Choroid plexus epithelial cell (primary cell): ENCODE data around the gene NAE1.

ENCODE experiments used
- DNase-seq: peaks from one replicate; pipeline ENCODE4 v3.0.0-alpha.2; 2010; ENCODE audit warnings: low read depth
- H3K4me3 ChIP-seq: 2 replicates; pipeline ENCODE4 v1.5.1; 2011; ENCODE audit warnings: low read depth, mild to moderate bottlenecking, control low read depth, low read length, moderate library complexity
- CTCF ChIP-seq: conservative IDR thresholded peaks from 2 replicates; pipeline ENCODE4 v1.5.1; 2011; ENCODE audit warnings: low read depth, mild to moderate bottlenecking, control low read depth, inconsistent platforms, low read length, moderate library complexity

Gene NAE1

GRCh38 chr16:66857437-66857836 lies 26.7 kb upstream of the NAE1 start:
- no peak for TF ChIP-seq CTCF
- DNase-seq = no peak
- no peak overlapping the region for H3K4me3 ChIP-seq

DNA sequence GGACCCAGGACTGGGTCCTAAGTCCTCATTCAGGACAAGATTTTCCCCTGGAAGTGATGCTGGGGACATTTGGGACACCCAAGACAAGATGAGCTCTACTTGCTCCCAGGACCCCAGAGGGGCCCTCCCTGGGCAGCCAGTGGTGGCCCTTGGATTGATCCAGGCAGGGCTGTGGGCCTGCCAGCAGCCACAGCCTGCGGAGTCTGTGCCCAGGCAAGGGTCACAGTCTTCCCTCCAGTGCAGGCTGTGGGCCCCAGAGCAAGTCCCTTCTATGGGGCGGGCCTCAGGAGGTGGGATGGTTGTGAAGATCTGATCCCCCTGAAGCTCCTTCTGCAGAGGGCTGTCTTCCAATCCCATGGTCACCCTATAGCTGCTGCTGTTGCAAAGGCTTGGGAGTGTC lies 26.0 kb upstream of the NAE1 start:
- no peak for TF ChIP-seq CTCF
- no peak for DNase-seq
- no peak overlapping the region for H3K4me3 ChIP-seq

- no peak for TF ChIP-seq CTCF
- no peak for DNase-seq
These were observed 25.5 kb upstream of the NAE1 start for GRCh38 chr16:66856184-66856730.

DNA sequence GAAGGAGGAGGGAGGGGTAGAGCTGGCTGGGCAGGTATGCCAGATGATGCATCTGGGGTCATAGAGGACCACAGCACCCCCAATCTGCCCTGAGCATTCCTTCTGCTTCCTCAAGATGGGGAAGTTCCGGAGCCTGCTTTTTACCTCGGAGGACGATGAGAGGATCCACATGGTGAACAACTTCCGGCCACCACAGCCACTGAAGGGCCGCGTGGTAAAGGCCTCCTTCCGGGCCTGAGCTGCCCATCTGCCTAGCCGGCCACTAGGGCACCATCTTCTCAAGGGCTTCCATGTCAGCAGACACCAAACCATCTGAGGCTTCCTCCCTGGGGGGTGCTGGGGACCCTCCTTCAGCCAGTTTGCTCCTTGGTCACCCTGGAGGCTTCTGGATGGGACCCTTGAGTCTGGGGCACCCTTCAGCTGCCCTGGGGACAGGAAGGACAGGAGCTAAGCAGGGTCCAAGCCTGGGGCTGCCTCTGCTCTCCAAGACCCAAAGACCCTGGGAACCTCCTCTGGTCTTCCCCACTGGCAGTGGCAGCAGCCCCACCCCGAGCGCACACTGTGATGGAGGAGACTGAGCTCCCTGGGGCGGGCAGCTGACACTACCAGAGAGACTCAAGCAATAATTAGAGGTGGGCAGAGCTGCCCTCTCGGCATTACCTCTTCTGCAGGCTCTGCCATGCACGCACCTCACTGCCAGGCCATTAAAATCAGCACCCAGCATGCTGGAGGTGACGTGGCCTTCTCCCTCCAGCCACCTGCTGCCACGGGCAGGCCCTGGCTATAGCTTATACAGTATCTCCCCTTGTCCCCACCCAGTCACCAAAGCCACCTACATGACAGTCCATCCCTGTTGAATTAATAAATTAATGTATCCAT lies 22.7 kb upstream of the NAE1 start:
- no peak for TF ChIP-seq CTCF
- no peak overlapping the region for H3K4me3 ChIP-seq
- no peak for DNase-seq

More at GRCh38 chr16:66856184-66856730, 25.5 kb upstream of the NAE1 start:
- no peak overlapping the region for H3K4me3 ChIP-seq

DNA sequence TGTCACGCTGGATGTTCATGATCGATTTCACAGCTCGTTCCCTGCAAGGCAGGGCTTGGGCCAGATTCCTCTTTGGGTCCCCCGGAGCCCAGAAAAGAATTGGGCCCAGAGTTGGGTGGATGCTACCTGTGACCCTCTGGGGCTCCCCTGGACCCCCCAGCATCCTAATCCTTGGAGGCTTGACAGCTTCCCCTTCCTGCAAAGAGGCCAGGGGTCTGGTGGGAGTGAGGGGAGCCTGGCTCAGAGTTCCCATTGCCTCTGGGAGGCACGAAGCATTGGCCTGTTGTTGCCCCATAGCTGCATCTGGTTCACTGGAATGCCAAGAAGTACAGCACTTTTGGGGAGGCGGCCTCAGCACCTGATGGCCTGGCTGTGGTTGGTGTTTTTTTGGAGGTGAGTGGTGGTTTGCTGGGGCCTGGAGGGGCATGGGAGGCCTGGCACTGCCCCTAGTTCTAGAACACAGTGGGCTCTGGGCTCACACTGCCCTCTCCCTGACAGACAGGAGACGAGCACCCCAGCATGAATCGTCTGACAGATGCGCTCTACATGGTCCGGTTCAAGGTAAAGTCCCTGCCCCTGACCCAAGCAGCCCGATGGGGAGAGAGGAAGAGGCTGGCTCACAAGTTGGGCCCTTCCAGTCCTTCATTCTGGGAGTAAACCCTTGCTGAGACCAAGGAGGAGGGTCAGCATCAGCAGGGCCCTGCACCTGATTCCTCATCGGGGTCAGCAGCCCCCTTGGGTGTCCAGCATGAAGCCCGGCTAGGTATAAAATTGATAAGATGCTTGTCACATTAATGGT lies 20.6 kb upstream of the NAE1 start:
- no peak for TF ChIP-seq CTCF
- DNase-seq = no peak
- H3K4me3 ChIP-seq = no peak overlapping the region

DNA sequence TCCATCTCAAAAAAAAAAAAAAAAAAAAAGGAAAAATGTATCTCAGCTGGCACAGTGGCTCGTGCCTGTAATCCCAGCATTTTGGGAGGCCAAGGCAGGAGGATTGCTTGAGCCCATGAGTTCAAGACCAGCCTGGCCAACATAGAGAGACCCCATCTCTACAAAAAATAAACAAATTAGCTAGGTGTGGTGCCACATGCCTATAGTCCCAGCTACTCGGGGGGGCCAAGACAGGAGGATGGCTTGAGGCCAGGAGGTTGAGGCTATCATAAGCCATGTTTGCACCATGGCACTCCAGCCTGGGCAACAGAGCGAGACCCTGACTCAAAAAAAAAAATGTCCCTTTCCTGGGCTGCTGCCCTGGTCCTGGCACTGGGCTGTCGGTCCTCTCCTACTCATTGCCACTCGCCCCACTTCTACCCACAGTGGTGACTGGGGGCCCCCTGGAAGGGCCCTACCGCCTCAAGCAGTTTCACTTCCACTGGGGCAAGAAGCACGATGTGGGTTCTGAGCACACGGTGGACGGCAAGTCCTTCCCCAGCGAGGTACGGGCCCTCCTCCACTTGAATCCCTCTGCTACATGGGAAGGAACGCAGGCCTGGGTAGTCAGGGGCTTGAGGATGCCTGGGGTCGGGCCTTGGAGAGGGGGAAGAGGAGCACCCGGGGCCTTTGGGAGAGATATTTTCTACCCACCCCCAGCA lies 19.5 kb upstream of the NAE1 start:
- DNase-seq = no peak
- TF ChIP-seq CTCF = no peak
- no peak overlapping the region for H3K4me3 ChIP-seq
